ENCODE results near the gene KRTAP10-12.

DNA sequence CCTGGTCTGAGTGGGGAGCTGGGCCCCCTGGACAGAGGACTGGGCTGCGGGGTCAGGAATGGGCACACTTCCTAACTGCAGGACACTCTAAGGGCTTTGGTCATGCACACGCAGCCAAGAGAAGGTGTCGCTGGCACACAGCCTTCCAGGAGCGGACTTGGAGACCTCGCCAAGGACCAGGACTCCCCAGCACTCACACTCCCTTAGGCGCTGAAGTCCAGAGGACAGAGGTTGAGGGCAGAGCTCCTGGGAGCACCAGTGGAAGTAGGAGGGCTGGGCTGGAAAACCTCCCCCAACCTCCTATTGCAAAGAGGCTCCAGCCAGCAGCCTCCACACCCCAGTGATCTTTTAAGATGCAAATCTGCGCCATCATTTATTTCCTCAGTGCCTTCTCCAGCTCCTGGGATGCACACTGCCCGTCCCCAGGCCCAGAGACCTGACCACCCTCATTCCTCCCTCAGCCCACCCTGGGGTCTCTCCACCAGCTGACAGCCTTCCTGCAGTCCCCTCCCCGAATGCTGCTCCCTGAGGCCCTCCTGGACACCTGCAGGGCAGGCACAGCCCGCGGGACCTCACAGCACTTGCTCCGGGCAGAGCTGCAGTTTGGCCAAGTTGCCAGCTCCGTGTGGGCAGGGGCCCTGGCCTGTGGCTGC is 11.4 kb downstream of the KRTAP10-12 start:
- TF ChIP-seq, protein P1, sequence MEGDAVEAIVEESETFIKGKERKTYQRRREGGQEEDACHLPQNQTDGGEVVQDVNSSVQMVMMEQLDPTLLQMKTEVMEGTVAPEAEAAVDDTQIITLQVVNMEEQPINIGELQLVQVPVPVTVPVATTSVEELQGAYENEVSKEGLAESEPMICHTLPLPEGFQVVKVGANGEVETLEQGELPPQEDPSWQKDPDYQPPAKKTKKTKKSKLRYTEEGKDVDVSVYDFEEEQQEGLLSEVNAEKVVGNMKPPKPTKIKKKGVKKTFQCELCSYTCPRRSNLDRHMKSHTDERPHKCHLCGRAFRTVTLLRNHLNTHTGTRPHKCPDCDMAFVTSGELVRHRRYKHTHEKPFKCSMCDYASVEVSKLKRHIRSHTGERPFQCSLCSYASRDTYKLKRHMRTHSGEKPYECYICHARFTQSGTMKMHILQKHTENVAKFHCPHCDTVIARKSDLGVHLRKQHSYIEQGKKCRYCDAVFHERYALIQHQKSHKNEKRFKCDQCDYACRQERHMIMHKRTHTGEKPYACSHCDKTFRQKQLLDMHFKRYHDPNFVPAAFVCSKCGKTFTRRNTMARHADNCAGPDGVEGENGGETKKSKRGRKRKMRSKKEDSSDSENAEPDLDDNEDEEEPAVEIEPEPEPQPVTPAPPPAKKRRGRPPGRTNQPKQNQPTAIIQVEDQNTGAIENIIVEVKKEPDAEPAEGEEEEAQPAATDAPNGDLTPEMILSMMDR (IDR thresholded peaks at IDR 0.05): no peak
- no peak for TF ChIP-seq POLR2A (IDR thresholded peaks at IDR 0.05)

Data from tibial nerve (tissue), 3 donors.